H7 (cell line): Measurements from ENCODE around the gene NKX6-2. TPM values are rescaled to one million over a fixed set of nuclear protein-coding genes. Genes with fewer than 3 reads are reported as not detected.
A peak's percentile ranks its signal among the peaks of the same experiment; 100 is the strongest.
"Not testable (repeated sequence)": the region's sequence is repeated elsewhere in the genome, so short reads cannot be mapped to it uniquely, and the experiment has no call there.

ENCODE experiments used
- DNase-seq: peaks from one replicate; pipeline ENCODE4 v3.0.0; 2012
- H3K27me3 ChIP-seq: 2 replicates; pipeline ENCODE4 v1.6.0; 2011; ENCODE audit warnings: mild to moderate bottlenecking, low read length; ENCODE audit not compliant: control insufficient read depth, insufficient read depth
- H3K36me3 ChIP-seq: replicated peaks from 2 replicates; pipeline ENCODE4 v1.5.1; 2011; ENCODE audit warnings: low read length; ENCODE audit not compliant: control insufficient read depth, insufficient read depth
- H3K4me3 ChIP-seq: 2 replicates; pipeline ENCODE4 v1.5.1; 2011; ENCODE audit warnings: low read depth, mild to moderate bottlenecking, control low read depth, low read length, moderate library complexity; ENCODE audit not compliant: insufficient read depth
- total RNA-seq: library from RNA; depleted of rRNA; stranded (reverse); fragments of >200 nt; shearing (Covaris generic); gene quantifications from 2 replicates; pipeline ENCODE4 v1.2.3, GENCODE V29; 2014

Gene NKX6-2
- total RNA-seq, 1 experiment from 2014 or later = 0.38 TPM

DNA sequence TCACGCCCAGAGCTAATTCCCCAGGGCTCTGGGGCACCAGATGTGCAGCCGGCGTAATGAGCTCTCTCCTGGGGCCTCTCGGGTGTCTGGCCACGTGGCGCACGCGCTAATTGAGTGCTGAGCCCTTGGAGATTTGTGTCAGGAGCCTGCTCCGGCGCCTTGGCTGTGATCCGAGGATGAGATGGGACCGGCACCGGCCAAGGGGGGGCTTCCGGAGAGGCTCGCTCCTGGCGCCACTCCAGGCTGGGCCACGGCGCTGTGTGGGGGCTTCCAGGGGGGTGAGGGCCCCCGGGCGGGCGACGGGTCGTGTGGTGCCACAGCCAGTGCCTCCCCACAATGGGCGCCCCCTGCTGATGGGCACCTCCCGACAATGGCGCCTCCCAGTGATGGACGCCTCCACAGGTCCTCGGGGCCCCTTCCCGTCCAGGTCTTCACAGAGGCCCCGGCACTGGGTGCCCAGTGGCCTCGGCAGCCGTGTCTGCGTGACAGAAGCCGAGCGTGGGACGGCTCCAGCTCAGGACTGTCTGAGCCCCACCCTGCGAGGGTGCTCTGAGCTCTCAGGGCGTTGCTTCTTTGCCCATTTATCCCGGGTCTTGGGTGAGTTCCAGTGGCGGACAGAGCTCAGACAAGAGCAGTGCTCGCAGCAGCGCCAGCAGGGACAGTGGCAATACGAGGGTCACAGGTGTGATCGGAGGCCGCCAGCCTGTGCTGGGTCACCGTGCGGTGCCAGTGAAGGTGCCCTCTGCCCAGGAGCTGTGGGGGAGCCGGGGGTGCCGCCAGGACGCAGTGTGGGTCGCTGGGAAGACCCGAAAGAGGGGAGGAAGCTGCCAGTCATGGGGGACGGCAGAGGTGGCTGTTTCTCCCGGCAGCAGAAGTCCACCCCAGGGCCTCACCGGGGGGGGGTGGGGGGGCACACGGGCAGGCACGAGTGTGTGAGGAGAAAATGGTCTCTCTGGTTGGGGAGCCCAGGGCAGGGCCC, 8.2 kb upstream of the NKX6-2 start:
- peaks cover 13% of the 10 kb centered on the region for H3K27me3 ChIP-seq

DNA sequence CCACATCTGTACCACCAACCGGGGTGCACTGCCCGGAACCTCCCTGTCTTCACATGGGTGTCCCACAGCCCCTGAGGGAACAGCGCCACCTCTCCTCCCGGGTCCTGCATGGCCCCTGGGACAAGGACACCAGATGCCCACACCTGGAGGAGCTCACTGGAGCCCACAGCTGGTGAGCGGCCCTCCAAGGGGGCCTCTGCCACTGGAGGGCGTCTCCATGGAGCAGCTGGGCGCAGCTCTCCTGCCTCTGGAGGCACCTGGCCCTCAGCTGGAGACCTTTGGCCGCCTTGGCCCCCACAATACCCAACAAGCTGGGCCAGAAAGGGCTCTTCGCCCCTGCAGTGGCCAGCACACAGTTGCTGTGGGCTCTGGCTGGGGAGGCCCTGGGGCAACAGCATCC, 7.3 kb upstream of the NKX6-2 start:
- no peaks in the 10 kb centered on the region for H3K36me3 ChIP-seq
- no peak for DNase-seq
- H3K27me3 ChIP-seq = peaks cover 22% of the 10 kb centered on the region
- no peak overlapping the region for H3K4me3 ChIP-seq

More for the DNA sequence above, 8.2 kb upstream of the NKX6-2 start:
- Histone ChIP-seq H3K4me3 (no peak overlapping the region), H3K36me3 (no peaks in the 10 kb centered on the region)
- peak; percentile 80 for DNase-seq

DNA sequence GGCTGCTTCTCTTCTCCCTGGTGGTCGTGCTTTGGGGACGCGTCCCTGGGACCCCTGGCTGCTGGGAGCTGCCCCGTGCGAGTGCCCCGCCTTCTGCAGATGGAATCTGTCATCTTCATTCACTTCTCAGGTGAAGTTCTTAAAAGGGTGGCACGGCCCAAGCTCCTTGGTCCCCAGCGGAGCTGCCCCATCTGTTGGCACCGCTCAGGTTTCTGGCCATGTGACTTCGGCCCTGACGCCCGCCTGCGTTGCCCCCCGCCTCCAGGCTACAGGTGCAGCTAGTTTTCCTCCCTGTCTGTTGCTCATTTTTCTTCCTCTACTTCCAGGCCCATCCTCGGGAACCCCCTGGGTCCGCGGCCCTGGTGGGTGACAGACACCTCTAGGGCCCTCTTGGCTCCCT, 6.8 kb upstream of the NKX6-2 start:
- no peak overlapping the region for H3K4me3 ChIP-seq
- DNase-seq = no peak
- H3K36me3 ChIP-seq = no peaks in the 10 kb centered on the region
- H3K27me3 ChIP-seq = peaks cover 26% of the 10 kb centered on the region

DNA sequence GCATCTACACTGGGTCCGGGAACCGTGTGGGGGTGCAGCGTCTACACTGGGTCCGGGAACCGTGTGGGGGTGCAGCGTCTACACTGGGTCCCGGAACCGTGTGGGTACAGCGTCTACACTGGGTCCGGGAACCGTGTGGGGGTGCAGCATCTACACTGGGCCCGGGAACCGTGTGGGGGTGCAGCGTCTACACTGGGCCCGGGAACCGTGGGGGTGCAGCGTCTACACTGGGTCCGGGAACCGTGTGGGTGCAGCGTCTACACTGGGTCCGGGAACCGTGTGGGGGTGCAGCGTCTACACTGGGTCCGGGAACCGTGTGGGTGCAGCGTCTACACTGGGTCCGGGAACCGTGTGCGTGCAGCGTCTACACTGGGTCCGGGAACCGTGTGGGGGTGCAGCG, 6.2 kb upstream of the NKX6-2 start:
- H3K36me3 ChIP-seq, DNase-seq, H3K4me3 ChIP-seq: not testable (repeated sequence)
- H3K27me3 ChIP-seq = peaks cover 33% of the 10 kb centered on the region

DNA sequence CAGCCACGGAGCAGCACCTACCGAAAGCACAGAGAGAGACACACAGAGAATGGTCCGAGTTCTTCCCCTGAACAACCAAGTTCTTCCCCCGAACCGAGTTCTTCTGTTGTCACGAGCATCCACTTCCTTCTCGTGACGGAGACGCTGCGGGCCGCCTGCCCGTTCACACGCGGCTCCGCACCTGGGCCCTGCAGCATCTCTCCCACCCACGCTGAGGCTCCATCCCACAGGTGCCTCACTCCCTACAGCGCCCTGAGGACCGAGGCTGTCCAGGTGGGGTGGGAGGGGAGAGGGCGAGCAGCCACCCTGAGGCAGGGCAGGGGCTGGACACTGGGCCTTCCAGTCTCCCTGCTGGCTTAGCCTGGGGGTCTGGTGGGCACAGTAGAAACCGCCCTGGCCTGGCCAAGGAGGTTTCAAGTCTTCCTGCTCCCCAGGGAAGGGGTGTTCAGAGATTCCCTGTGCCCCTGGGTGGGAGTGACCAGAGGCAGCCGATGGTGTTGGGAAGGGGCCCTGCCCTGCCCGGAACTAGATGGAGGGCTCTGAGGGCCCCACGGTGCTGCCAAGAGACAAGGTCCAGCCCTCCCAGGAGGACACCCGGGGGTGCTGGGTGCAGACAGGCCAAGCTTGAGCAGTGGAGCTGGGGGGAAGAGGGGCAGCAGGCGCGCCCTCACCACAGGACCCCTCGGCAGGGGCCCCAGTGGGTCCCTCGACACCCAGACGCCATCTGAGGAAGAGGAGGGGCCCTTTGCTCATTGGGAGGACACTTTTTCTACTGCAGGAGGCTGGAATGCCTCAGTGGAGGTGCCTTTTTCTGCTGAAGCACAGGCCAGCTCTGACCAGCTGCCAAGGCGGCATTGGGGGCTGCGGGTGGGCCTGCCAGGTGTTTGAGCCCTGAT, 5.2 kb upstream of the NKX6-2 start:
- Histone ChIP-seq H3K4me3 (no peak overlapping the region), H3K27me3 (peaks cover 42% of the 10 kb centered on the region), H3K36me3 (no peaks in the 10 kb centered on the region)
- DNase-seq = no peak

DNA sequence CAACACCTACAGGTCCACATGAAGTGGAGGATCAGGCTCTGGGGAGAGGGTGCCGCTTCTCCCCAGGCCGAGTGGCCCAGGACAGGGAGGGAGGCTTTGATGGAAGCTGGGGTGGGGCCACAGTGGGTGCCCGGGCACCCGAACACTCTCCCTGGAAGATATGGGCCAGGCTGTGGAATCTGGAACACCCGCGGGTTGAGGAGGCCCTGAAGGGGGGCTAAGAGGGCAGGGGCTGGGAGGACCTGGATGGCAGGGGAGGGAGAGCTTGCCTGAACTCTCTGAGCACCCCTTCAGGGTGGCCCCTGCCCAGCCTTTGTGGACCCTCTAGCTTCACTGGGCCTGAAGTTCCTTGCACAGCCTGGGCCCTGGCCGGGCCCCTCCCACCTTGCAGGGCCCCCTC, 4.5 kb upstream of the NKX6-2 start:
- peaks cover 44% of the 10 kb centered on the region for H3K27me3 ChIP-seq
- no peak for DNase-seq
- no peak overlapping the region for H3K4me3 ChIP-seq
- no peaks in the 10 kb centered on the region for H3K36me3 ChIP-seq

DNA sequence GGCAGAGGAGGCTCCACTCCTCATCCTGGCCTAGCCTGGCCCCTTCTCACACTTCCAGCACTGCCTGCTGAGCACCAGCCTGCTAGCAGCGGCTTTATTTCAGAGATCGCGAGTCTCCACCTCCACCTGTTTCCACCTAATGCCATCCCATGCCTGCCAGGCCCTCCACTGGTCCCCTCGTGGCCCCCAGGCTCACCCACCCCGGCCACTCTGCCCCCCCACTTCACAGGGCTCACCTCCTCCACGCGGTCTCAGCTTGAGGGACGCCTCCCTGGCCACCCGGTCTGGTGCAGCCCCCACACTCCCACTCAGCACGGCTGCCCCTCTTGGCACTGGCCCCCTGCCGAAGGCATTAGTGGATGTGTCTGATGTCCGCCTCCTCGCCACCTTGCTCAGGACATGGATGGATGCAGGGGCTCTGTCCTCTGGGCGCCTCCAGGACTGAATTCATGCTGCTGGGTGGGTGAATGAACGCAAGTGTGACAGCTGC, 3.8 kb upstream of the NKX6-2 start:
- peaks cover 50% of the 10 kb centered on the region for H3K27me3 ChIP-seq

DNA sequence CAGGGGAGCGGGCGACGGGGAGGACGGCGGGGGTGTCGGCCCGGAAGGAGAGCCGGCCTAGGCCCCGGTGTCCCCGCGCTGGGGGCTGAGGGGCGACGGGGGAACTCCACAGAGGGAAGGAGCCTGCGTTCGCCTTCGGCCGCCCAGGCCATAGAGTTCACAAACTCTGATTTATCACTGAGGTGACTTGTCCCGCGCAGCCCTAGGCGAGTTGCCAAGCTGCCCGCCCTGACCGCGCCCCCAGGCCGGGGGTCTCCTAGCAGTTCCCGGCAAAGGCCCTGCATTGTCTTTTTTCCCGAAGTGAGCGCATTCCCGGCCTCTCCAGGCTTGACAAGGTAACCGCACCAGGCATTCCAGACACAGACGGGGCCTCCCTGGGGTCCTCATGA, 2.9 kb upstream of the NKX6-2 start:
- peak overlapping the region; percentile 39; the same call in 1 of the 2 replicates for H3K4me3 ChIP-seq

More for the DNA sequence above, 3.8 kb upstream of the NKX6-2 start:
- Histone ChIP-seq H3K4me3 (no peak overlapping the region), H3K36me3 (no peaks in the 10 kb centered on the region)
- no peak for DNase-seq

DNA sequence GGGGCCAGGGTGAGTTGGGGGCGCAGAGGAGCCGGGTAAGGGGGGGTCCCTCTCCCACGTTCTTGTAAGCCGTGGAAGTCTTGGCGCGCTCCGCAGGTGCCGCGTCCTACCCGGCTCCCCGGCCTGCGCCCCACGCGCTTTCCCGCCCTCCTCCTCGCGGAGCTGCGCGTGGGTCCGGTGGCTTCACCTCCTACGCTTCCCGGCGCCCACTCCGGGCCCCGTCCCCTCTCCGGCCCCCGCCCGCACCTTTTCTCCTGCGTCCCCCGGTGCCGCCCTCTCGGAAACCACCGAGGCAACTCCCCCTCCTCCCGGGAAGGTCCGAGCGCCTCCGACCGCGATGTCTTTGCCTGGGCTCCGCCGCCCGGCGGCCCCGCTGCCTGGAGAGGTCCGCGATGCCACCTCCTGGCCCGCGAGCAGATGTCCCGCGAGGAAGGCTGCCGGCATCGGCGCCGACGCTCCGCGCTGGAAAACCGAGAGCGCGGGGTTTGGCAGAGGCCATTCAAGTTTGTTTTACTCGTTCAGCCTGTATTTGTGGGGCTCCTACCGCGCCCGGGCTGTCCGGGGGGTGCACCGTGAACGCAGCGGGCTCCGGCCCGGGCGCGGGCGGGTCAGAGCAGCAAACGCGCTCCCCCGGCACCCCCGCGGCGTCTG, 2.4 kb upstream of the NKX6-2 start:
- H3K4me3 ChIP-seq = peak overlapping the region; percentile 39
- no peaks in the 10 kb centered on the region for H3K36me3 ChIP-seq
- peak; percentile 90 for DNase-seq
- peaks cover 63% of the 10 kb centered on the region for H3K27me3 ChIP-seq

More for the DNA sequence above, 2.9 kb upstream of the NKX6-2 start:
- peak; percentile 88 for DNase-seq
- Histone ChIP-seq H3K36me3 (no peaks in the 10 kb centered on the region), H3K27me3 (peaks cover 58% of the 10 kb centered on the region)

DNA sequence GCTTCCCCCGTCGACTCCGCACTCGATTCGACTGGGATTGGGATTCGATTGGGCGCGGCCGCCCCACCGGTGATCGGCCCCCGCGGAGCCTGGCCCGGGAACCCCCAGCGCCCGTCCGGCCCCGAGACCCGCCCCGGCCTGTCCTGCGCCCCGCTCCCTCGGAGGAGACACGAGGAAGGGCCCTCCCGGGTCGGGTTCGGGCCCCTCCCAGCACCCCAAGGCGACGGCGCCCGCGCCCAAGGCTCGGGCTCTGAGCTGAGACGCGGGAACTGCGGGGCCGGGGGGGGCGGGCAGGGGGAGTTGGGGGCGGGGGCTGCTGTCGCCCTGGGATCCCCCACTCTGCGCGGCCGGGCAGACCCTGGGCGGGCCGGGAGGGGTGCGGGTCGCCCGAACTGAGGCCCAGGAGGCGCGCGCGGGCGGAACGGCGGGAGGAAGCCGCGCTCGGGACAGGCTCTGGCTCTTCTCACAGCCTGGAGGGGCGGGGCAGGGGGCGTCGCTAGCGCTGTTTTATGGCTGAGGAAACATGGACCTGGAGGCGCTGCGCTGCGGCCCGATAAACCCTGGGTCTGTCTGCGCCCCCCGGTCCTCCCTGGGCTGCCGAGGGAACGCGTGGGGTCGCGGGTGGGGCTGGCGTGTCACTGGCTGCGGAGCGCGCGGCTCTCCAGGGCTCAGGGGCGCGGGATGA, 1.7 kb upstream of the NKX6-2 start:
- Histone ChIP-seq H3K4me3 (peak overlapping the region; percentile 39), H3K36me3 (no peaks in the 10 kb centered on the region), H3K27me3 (peaks cover 70% of the 10 kb centered on the region)
- DNase-seq = peak; percentile 96

DNA sequence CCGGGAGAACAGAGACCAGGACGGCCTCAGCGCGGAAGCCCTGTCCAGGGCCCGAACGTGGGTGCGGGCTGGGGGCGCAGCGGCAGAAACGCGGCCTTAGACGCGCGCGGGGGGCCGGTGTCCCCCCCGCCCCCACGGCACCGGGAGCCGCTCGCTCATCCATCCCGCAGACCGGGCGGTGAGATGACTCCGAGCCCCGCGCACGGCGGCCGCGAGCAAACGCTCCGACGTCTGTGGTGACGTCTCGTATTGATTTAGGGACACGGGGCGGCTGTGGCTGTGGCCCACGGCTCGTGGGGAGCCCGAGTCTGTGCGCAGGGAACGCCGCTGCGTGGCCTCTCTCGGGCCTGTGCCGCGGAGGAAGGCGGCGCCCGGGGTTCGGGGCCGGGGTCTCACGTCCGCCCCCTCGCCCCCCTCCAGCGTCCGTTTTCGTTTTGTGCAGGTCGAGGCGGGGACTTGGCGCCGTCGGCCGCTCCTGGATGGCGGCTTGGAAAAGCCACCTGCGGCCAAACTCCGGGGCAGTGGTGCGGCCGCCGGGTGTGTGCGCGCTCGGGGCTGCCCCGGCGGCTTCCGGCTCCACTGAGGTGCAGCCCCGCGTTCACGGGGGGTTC, 1.0 kb upstream of the NKX6-2 start:
- Histone ChIP-seq H3K27me3 (peaks cover 72% of the 10 kb centered on the region), H3K4me3 (peak overlapping the region; percentile 20), H3K36me3 (no peaks in the 10 kb centered on the region)
- peak; percentile 92 for DNase-seq

DNA sequence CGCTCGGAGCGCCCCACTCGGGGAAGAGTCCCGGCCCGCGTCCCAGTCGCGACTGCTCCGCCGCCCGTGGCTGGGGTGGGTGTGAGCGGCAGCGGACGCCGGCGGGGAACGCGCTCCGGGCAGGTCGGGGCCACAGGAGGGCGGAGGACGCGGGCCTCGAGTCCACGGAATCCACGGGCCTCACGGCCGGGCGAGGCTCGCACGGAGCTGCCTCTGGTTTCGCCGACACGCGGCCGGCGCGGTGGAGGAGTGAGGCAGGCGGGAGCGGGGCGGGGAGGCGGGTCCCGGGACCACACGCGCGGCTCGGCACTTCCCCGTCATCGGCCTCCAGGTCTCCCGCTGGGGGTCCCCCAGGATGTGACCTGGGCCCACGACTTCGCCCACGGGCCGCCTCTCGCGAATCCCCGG, 533 bp upstream of the NKX6-2 start:
- H3K27me3 ChIP-seq = peaks cover 72% of the 10 kb centered on the region
- DNase-seq = peak; percentile 85
- H3K36me3 ChIP-seq = no peaks in the 10 kb centered on the region
- no peak overlapping the region; the same call in 1 of the 2 replicates for H3K4me3 ChIP-seq
